ENCODE results near the gene CORO7. TPM values are rescaled to one million over a fixed set of nuclear protein-coding genes. Genes with fewer than 3 reads are reported as not detected.

CORO7 gene
- total RNA-seq: 7.9 and 12.7 TPM in 2 replicates

DNA sequence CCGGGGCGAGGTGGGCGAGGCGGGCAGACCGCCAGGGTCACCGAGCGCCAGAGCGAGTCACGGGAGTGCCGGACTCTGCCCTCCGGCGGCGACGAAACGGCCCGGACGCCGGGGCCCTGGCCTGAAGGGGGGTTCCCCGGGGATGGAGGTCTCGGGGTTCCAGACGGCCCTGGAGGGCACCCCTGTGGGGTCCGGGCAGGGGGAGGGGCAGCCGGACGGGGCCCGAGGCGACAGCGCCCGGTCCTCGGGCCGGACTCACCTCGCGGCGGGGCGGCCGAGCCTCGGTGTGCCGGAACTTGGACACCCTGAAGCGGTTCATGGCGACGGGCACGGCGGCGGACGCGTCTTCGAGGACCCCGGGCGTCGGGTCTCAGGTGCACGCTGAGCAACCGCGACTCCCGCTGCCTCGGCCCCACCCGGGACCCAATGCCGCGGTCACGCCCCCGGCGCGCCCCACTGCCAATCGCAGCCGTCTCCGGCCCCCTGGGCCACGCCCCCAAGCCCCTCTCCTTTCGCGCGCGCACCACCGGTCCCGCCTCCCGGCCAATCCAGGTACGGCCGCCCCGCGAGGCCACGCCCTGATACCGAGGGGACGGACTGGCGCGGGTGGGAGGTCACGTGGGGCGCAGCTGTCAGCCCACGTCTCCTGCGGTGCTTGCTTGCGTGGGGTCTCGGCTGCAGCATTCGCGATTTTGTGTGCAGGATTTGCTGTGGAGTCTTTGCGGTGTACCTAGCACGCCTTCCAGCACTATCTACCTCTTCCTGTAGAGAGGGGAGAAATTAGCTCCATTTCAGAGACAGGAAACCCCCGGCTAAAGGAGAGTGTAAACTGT, at the start of gene CORO7:
Gene CORO7 (minus strand): TSS at position 397 of the 833 bp plus-strand sequence. CDS start 78 bp downstream, at position 319.

DNA sequence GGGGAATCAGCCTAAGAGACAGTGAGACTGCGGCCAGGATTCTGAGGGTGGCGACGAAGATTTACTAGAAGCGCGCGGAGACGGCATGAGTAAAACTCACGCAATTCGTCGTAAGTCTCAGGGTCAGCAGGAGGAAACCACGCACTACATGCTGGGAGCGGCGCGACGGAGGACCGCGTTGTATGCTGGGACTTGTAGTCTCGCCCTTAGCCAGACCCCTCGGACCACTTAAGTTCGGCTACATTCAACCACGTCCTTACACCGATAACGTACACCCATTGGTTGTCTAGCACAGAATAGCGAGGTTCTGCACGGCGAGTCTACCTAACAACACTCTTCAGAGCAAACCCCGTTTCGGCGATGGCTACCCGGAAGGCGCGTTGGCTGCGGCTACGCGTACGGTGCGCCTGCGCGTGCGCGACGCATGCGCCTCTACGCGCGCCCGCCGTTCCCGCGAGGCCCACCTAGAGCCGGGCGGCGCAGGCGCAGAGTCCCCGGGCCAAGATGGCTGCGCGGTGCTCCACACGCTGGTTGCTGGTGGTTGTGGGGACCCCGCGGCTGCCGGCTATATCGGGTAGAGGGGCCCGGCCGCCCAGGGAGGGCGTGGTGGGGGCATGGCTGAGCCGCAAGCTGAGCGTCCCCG, 9.1 kb upstream of the CORO7 start, which contains the start of gene DNAJA3:
Gene DNAJA3 (plus strand): TSS at position 491 of the 643 bp plus-strand sequence. CDS start 14 bp downstream, at position 505.

DNA sequence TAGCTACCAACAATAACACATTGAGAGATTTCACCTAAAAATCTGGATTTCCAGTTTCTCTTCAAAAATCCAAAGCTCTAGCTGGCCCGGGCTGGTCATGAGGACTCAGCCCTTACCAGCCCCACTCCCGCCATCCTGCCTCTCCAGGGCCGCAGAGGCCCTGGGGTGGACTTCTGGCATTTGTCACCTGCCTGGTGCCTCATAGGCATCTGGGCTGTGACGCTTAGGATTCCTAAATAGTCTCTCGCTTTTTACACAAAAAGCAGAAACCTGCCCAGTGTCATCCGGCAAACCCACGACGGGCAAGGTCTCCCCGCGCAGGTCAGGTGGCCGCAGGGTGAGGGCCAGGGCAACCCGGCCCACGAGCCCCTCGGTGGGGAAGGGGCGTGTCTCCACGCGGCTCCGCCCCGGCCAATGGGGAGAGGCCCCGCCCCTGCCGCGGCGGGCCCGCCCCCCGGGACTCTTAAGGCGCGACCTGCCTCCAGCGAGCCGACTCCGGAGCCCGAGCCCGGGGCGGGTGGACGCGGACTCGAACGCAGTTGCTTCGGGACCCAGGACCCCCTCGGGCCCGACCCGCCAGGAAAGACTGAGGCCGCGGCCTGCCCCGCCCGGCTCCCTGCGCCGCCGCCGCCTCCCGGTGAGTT, 44.9 kb downstream of the CORO7 start, which contains the start of gene VASN:
Gene VASN (plus strand): TSS at position 492 of the 644 bp plus-strand sequence. CDS start 9,030 bp downstream, outside the sequence.

GRCh38 chr16:4350787-4351659, 65.4 kb downstream of the CORO7 start, which contains the start of gene PAM16:
Gene PAM16, minus strand, starts transcription at chr16:4351321. Its CDS starts 87 bp downstream, at chr16:4351234.

GRCh38 chr16:4315186-4316107, 100.9 kb downstream of the CORO7 start, which contains the start of gene GLIS2:
Gene GLIS2, plus strand, starts transcription at chr16:4316067. Its CDS starts 16,214 bp downstream, at chr16:4332281.

Other genes starting within 250 kb of the CORO7 start
- gene SRL, start 174.5 kb downstream of the CORO7 start, total RNA-seq: 0.38 and 0.56 TPM in 2 replicates
- gene TFAP4, start 143.6 kb downstream of the CORO7 start, total RNA-seq: 3.7 and 8.6 TPM in 2 replicates
- gene GLIS2, start 100.5 kb downstream of the CORO7 start, total RNA-seq: 1.7 and 3.9 TPM in 2 replicates
- gene PAM16, start 65.3 kb downstream of the CORO7 start, total RNA-seq: 24.0 and 36.4 TPM in 2 replicates
- 74.2 and 77.5 TPM in 2 replicates for gene VASN, start 44.7 kb downstream of the CORO7 start, total RNA-seq
- 43.4 and 78.6 TPM in 2 replicates for gene DNAJA3, start 9.3 kb upstream of the CORO7 start, total RNA-seq
- 74.1 and 76.7 TPM in 2 replicates for gene NMRAL1, start 58.0 kb upstream of the CORO7 start, total RNA-seq
- gene HMOX2, start 59.8 kb upstream of the CORO7 start, total RNA-seq: 37.8 and 87.6 TPM in 2 replicates
- gene CDIP1, start 122.2 kb upstream of the CORO7 start, total RNA-seq: 8.6 and 9.0 TPM in 2 replicates
- under 0.01 TPM in 2 replicates for gene C16orf96, start 139.7 kb upstream of the CORO7 start, total RNA-seq
- 3.5 and 5.9 TPM in 2 replicates for gene UBALD1, start 198.3 kb upstream of the CORO7 start, total RNA-seq
- gene MGRN1, start 208.2 kb upstream of the CORO7 start, total RNA-seq: 22.8 and 25.9 TPM in 2 replicates

All from regular cardiac myocyte (primary cell).